Measurements from ENCODE around the gene KLHL26. TPM values are rescaled to one million over a fixed set of nuclear protein-coding genes. Genes with fewer than 3 reads are reported as not detected.

KLHL26 gene
- total and polyA plus RNA-seq, 9 of the 15 experiments (the other 6 are each of a cell fraction or from before 2014, with no cell fraction given) = 0.13 to 13.3 (median 1.4) TPM

- no peak for TF ChIP-seq NR0B1 (IDR thresholded peaks at IDR 0.05; ENCODE audit: partially characterized antibody)
- TF ChIP-seq ZNF165 (CRISPR knock-in tag; IDR thresholded peaks at IDR 0.05; ENCODE audit: borderline replicate concordance) = no peak
- no peak for TF ChIP-seq ZNF431 (CRISPR knock-in tag; IDR thresholded peaks at IDR 0.05)
These were observed 14.5 kb downstream of the KLHL26 start (continued) for GRCh38 chr19:18651300-18651699.

- H3K4me3 ChIP-seq = no peak overlapping the region
- peaks cover 2% of the 10 kb centered on the region; the same call in 1 of the 3 replicates for H3K36me3 ChIP-seq (ENCODE audit: control insufficient read depth, insufficient read depth, low read length)
- H2AFZ ChIP-seq (ENCODE audit: low read depth, low read length) = no peak overlapping the region
- in situ Hi-C loops (cut with MboI) (no loop called here), intact Hi-C loops (cut with micrococcal nuclease) (no loop called here)
- H4K20me1 ChIP-seq (replicated peaks; ENCODE audit: control insufficient read depth, insufficient read depth, low read length) = peaks cover 43% of the 10 kb centered on the region
- TF ChIP-seq ZNF3 (CRISPR knock-in tag; IDR thresholded peaks at IDR 0.05) = no peak
- 0 out of 3 replicates have a peak, but pooled peaks cover under 1% of the 10 kb centered on the region for H3K79me2 ChIP-seq (ENCODE audit: control insufficient read depth, insufficient read depth, low read length)
- H3K4me1 ChIP-seq (replicated peaks in 1 of 2; ENCODE audit: control insufficient read depth in 2 of 2, insufficient read depth in 2 of 2, low read length in 2 of 2) = peaks cover 6 to 47% of the 10 kb centered on the region in 2 experiments; a peak in 3 of 5 replicates
- BruUV-seq (replicated peaks) = no TSS peak
- ATAC-seq (no peak), FAIRE-seq (no peak), DNase-seq (ENCODE audit: extremely low read depth in 1 of 4, low spot score in 3 of 4) (no peak)
- POLR2A ChIA-PET = no interaction called here
- no peaks in the 10 kb centered on the region for H3K9me3 ChIP-seq (replicated peaks; ENCODE audit: control insufficient read depth, insufficient read depth, low read depth, low read length)
- no peaks in the 10 kb centered on the region for H3K27me3 ChIP-seq (ENCODE audit: control insufficient read depth in 2 of 2, insufficient read depth in 2 of 2, low read length in 2 of 2)
- H3K9me1 ChIP-seq (ENCODE audit: control insufficient read depth, insufficient read depth, low read length) = peaks cover 8% of the 10 kb centered on the region
- CTCF ChIA-PET (ENCODE audit: low intra/inter-chr PET ratio) = no interaction called here
- WGBS (ENCODE audit: insufficient coverage, low coverage, missing lambda C conversion rate) = 56% methylated on average over 6 of the region's 6 CpGs
- peak overlapping the region in 1 of 2 experiments; percentile 37; a peak in 1 of 4 replicates for H3K9ac ChIP-seq (ENCODE audit: insufficient read depth in 1 of 2, low read depth in 2 of 2, low read length in 2 of 2)
- no peak overlapping the region for H3K4me2 ChIP-seq (ENCODE audit: insufficient read depth, low read length)
- no peak overlapping the region for H3K27ac ChIP-seq (ENCODE audit: extremely low read depth, low read depth, low read length)
These were observed 14.9 kb downstream of the KLHL26 start for GRCh38 chr19:18651733-18652132.
